A673 (cell line): ENCODE data around the gene HAUS3.

Experiments
- EZH2 ChIP-seq: fragments of 200-600 bp; sonication (generic); IDR thresholded peaks from 2 replicates; pipeline ENCODE4 v1.6.1; 2017; ENCODE audit warnings: borderline replicate concordance, low read depth, mild to moderate bottlenecking, mixed read lengths, antibody characterized with exemption, low read length; ENCODE audit not compliant: poor library complexity, severe bottlenecking
- TF ChIP-seq, protein P1 (sequence below): fragments of 300-800, 200-600 bp; sonication (generic); conservative IDR thresholded peaks from 2 replicates; pipeline ENCODE4 v1.5.1; 2017; ENCODE audit warnings: low read depth, mild to moderate bottlenecking, antibody characterized with exemption, low read length, moderate library complexity, mixed read lengths

DNA sequence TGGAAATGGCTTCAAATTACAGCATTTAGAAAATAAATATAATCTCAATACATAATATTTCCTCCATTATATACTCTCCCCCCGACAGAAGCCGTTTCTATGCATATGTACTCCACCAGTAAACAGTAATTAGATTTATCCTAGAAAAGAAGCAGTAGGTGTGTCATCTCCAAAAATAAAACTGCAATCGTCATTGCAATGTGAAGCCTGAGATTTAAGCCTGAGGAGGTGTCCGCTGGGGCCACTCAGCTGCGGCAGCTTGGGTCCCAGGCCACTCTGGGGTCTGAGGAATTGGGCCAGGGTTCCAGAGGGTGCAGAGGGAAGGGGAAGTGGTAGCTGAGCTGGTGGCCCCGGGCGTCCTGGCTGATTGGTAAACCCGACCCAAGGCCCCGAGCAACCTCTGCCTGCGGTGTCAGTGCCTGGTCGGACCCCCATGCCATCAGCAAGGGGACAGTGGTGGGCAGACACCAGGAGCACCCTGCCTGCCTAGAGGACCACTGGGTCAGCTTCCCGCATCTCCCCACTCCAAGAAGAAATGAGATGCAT lies 27.8 kb upstream of the HAUS3 start:
- TF ChIP-seq, protein P1, sequence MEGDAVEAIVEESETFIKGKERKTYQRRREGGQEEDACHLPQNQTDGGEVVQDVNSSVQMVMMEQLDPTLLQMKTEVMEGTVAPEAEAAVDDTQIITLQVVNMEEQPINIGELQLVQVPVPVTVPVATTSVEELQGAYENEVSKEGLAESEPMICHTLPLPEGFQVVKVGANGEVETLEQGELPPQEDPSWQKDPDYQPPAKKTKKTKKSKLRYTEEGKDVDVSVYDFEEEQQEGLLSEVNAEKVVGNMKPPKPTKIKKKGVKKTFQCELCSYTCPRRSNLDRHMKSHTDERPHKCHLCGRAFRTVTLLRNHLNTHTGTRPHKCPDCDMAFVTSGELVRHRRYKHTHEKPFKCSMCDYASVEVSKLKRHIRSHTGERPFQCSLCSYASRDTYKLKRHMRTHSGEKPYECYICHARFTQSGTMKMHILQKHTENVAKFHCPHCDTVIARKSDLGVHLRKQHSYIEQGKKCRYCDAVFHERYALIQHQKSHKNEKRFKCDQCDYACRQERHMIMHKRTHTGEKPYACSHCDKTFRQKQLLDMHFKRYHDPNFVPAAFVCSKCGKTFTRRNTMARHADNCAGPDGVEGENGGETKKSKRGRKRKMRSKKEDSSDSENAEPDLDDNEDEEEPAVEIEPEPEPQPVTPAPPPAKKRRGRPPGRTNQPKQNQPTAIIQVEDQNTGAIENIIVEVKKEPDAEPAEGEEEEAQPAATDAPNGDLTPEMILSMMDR = no peak
- no peak for TF ChIP-seq EZH2
